Tibial nerve (tissue), 3 donors: ENCODE measurements around the gene SGO2.

Experiments used
- CTCF ChIP-seq, 5 experiments: fragments of 200-600 bp in 3 of 5; fragments of 450-650 bp in 2 of 5; sonication (generic) in 3 of 5; IDR thresholded peaks; one replicate each; pipeline ENCODE4 v1.5.1; 2016 to 2019; ENCODE audit warnings: antibody characterized with exemption in 5 of 5, mild to moderate bottlenecking in 3 of 5, moderate library complexity in 2 of 5
- POLR2A ChIP-seq, 2 donors: fragments of 450-650 bp; IDR thresholded peaks; one replicate each; pipeline ENCODE4 v1.6.1; 2017; ENCODE audit warnings: antibody characterized with exemption in 2 of 2, mild to moderate bottlenecking in 2 of 2, moderate library complexity in 2 of 2

GRCh38 chr2:200483729-200484198, 42.2 kb upstream of the SGO2 start:
- TF ChIP-seq POLR2A (IDR thresholded peaks at IDR 0.05) (no peak), CTCF (IDR thresholded peaks at IDR 0.05) (peak in 3 of 5 experiments; percentile 10 to 26 (median 12))
